HepG2 (cell line): ENCODE results near the gene GKN1. TPM values are rescaled to one million over a fixed set of nuclear protein-coding genes. Genes with fewer than 3 reads are reported as not detected.

ENCODE experiments used
- BORCS8-MEF2B ChIP-seq: sonication (generic); formaldehyde crosslinking; IDR thresholded peaks from 2 replicates; pipeline ENCODE4 v1.8.0; 2022; ENCODE audit warnings: mild to moderate bottlenecking, missing genetic modification reagents
- CHCHD3 ChIP-seq: sonication (generic); formaldehyde crosslinking; IDR thresholded peaks from 2 replicates; pipeline ENCODE4 v1.8.0; 2022; ENCODE audit warnings: mild to moderate bottlenecking, missing genetic modification reagents, moderate library complexity
- ETV5 ChIP-seq: IDR thresholded peaks from 2 replicates; pipeline ENCODE4 v1.6.1; 2018; ENCODE audit warnings: missing biosample characterization, missing genetic modification reagents, inconsistent platforms, borderline replicate concordance
- IRF9 ChIP-seq: sonication (generic); formaldehyde crosslinking; IDR thresholded peaks from 2 replicates; pipeline ENCODE4 v1.8.0; 2022; ENCODE audit warnings: missing genetic modification reagents, mild to moderate bottlenecking, borderline replicate concordance
- KDM3A ChIP-seq: IDR thresholded peaks from 2 replicates; pipeline ENCODE4 v1.6.1; 2018; ENCODE audit warnings: low read depth, missing compliant biosample characterization
- NR1H2 ChIP-seq: sonication (generic); formaldehyde crosslinking; IDR thresholded peaks from 2 replicates; pipeline ENCODE4 v1.8.1; 2022; ENCODE audit warnings: low read depth, missing genetic modification reagents, borderline replicate concordance
- PATZ1 ChIP-seq: sonication (generic); formaldehyde crosslinking; IDR thresholded peaks from 2 replicates; pipeline ENCODE4 v1.4.0; 2020; ENCODE audit warnings: missing genetic modification reagents
- RFXANK ChIP-seq: IDR thresholded peaks from 2 replicates; pipeline ENCODE4 v1.6.1; 2016
- SALL1 ChIP-seq: sonication (generic); formaldehyde crosslinking; IDR thresholded peaks from 2 replicates; pipeline ENCODE4 v1.8.0; 2022; ENCODE audit warnings: mild to moderate bottlenecking, missing genetic modification reagents
- THAP7 ChIP-seq: sonication (generic); formaldehyde crosslinking; IDR thresholded peaks from 2 replicates; pipeline ENCODE4 v1.8.1; 2023; ENCODE audit warnings: mild to moderate bottlenecking, missing genetic modification reagents
- ZFY ChIP-seq: sonication (generic); formaldehyde crosslinking; IDR thresholded peaks from 2 replicates; pipeline ENCODE4 v1.4.0; 2020; ENCODE audit warnings: missing genetic modification reagents
- ZNF205 ChIP-seq: IDR thresholded peaks from 2 replicates; pipeline ENCODE4 v1.6.1; 2018; ENCODE audit warnings: missing biosample characterization, missing genetic modification reagents
- ZNF318 ChIP-seq: sonication (generic); formaldehyde crosslinking; IDR thresholded peaks from 2 replicates; pipeline ENCODE4 v1.4.0; 2020; ENCODE audit warnings: mild to moderate bottlenecking, missing genetic modification reagents
- ZNF501 ChIP-seq: sonication (generic); formaldehyde crosslinking; IDR thresholded peaks from 2 replicates; pipeline ENCODE4 v1.5.1; 2020; ENCODE audit warnings: mild to moderate bottlenecking, moderate library complexity, missing genetic modification reagents
- ZNF577 ChIP-seq: sonication (generic); formaldehyde crosslinking; IDR thresholded peaks from 2 replicates; pipeline ENCODE4 v1.4.0; 2020; ENCODE audit warnings: mild to moderate bottlenecking, low read depth, missing genetic modification reagents, borderline replicate concordance
- polyA plus RNA-seq, 8 experiments: library from polyadenylated mRNA; depleted of rRNA in 3 of 8; stranded (reverse) in 7 of 8; unstranded in 1 of 8; fragments of >200 nt; fragmentation: Illumina TruSeq in 4 of 8; extraction: Trizol in 4 of 8; gene quantifications; 2 replicates each; pipeline versions ENCODE4 v1.2.1 to v1.2.3, GENCODE V29; 2011 to 2016; ENCODE audit warnings: low read depth in 4 of 8, missing spikeins in 1 of 8, mixed read lengths in 1 of 8; ENCODE audit not compliant: insufficient read depth in 1 of 8
- total RNA-seq, 5 experiments: library from RNA; depleted of rRNA; stranded (reverse); fragments of >200 nt; fragmentation: Illumina TruSeq; extraction: Trizol; gene quantifications; 2 replicates each; pipeline ENCODE4 v1.2.3, GENCODE V29; 2016; ENCODE audit warnings: low read depth in 1 of 5

The GKN1 gene
- total and polyA plus RNA-seq, 2 of the 13 experiments (the other 11 are each of a cell fraction or from before 2014, with no cell fraction given): not detected

GRCh38 chr2:68943581-68944568 lies 30.6 kb upstream of the GKN1 start (continued):
- 0 out of 2 replicates have a peak, but pooled peaks have one; percentile 8 for TF ChIP-seq THAP7
- TF ChIP-seq RFXANK (CRISPR knock-in tag): no peak
- peak; percentile 36; the same call in 1 of the 2 replicates for TF ChIP-seq ZNF501 (CRISPR knock-in tag)
- TF ChIP-seq SALL1 (CRISPR knock-in tag): peak; percentile 57
- TF ChIP-seq NR1H2 (CRISPR knock-in tag): peak; percentile 58; the same call in 1 of the 2 replicates
- TF ChIP-seq ETV5 (CRISPR knock-in tag): peak; percentile 20; the same call in 1 of the 2 replicates
- peak; percentile 61 for TF ChIP-seq ZFY (CRISPR knock-in tag)
- TF ChIP-seq ZNF318 (CRISPR knock-in tag): 0 out of 2 replicates have a peak, but pooled peaks have one; percentile 55
- TF ChIP-seq PATZ1 (CRISPR knock-in tag): 0 out of 2 replicates have a peak, but pooled peaks have one; percentile 17
- TF ChIP-seq IRF9 (CRISPR knock-in tag): peak; percentile 22; the same call in 1 of the 2 replicates
- TF ChIP-seq ZNF205 (CRISPR knock-in tag): peak; percentile 46; the same call in 1 of the 2 replicates
- no peak for TF ChIP-seq ZNF577 (CRISPR knock-in tag)
- TF ChIP-seq CHCHD3 (CRISPR knock-in tag): no peak
- peak; percentile 74; the same call in 1 of the 2 replicates for TF ChIP-seq BORCS8-MEF2B (CRISPR knock-in tag)
- 0 out of 2 replicates have a peak, but pooled peaks have one; percentile 39 for TF ChIP-seq KDM3A
